Skin of body (tissue), 2 donors: Measurements from ENCODE around the gene CD164L2. TPM values are rescaled to one million over a fixed set of nuclear protein-coding genes. Genes with fewer than 3 reads are reported as not detected.

Experiments
- DNase-seq: peaks from one replicate; lab custom pipeline; 2025; lab: John Stamatoyannopoulos, UW
- total RNA-seq: library from RNA; depleted of rRNA; stranded (reverse); fragments of >200 nt; gene quantifications from one replicate; pipeline ENCODE4 v1.2.3, GENCODE V29; 2014

The CD164L2 gene
- total RNA-seq, 1 donor from 2014 or later, result 0.30 TPM

- DNase-seq, result no peak
Observed at GRCh38 chr1:27363766-27364695, 19.1 kb downstream of the CD164L2 start.

DNA sequence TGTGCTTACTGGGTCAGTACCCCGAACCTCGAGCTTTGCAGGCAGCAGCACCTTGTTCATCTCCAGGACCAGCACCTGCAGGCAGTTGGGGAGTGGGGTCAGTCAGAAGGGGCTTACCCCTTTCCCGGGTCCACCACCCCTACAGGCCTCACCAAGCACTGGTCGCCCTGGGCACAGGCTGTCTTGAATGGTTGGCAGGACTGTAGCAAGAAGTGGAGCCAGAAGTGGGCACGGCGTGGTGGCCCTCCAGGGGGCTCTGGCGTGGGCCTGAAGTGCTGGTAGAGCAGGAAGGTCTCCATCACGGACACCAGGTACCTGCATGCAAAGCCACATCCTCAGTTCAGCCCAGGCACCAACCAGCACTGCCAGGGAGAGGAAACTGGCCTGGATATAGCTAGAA, 21.6 kb downstream of the CD164L2 start:
- no peak for DNase-seq

GRCh38 chr1:27361044-27361402, 22.1 kb downstream of the CD164L2 start:
- no peak for DNase-seq

- DNase-seq, result no peak
Observed at GRCh38 chr1:27360159-27361043, 22.7 kb downstream of the CD164L2 start.

DNA sequence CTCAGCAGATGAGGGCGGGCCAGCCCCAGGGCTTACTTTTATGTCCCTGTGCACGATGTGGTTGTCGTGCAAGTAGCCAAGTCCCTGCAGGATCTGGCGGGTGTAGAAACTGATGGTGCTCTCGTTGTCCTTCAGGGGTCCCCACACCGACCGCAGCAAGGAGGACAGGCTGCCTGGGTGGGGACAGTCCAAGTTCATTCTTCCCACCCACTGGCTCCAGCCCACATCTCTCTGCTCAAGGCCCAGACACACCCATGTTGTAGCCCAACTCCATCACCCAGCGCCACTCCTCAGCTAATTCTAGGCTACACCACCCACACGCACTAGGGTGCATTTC, 23.3 kb downstream of the CD164L2 start:
- DNase-seq, result no peak

GRCh38 chr1:27358928-27359313, 24.2 kb downstream of the CD164L2 start:
- DNase-seq, result no peak

DNA sequence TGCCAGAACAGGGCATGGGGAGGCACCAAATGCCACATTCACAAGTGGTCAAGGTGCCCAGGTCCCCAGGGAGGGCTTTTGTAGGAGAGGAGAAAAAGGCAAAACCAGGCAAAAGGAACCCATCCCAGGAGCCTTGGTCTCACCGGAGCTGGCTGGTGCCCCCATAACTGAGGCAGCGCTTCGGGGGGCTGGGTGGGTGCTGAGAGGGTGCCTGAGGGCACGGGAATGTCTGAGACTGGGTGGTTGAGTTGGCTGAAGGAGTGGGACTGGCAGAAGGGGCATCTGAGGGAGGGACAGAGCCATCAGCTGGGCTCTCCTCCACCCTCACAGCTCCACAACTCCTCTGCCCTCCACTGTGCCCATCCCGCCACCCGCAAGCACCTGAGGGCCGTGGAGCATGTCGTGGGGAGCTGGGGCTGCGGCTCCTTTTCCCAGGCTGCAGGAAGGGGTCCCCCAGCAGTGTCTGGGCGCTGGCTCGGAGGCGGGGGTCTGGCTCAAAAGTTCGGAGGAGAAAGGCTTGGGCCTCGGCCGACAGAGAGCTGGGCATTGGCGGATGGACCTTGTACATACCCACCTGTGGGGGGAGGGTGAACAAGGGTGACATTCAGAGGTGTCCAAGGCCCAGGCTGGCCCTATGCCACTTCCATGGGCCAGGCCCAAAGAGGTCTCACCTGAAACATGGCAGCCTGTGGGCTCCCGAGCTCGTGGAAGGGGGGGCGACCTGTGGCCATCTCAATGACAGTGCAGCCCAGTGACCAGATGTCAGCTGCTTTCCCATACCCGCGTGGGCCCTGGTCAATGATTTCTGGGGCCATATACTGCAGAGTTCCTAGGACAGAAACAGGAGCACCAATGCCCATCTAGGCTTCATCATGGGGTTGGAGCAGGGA, 24.9 kb downstream of the CD164L2 start:
- DNase-seq, result no peak

DNA sequence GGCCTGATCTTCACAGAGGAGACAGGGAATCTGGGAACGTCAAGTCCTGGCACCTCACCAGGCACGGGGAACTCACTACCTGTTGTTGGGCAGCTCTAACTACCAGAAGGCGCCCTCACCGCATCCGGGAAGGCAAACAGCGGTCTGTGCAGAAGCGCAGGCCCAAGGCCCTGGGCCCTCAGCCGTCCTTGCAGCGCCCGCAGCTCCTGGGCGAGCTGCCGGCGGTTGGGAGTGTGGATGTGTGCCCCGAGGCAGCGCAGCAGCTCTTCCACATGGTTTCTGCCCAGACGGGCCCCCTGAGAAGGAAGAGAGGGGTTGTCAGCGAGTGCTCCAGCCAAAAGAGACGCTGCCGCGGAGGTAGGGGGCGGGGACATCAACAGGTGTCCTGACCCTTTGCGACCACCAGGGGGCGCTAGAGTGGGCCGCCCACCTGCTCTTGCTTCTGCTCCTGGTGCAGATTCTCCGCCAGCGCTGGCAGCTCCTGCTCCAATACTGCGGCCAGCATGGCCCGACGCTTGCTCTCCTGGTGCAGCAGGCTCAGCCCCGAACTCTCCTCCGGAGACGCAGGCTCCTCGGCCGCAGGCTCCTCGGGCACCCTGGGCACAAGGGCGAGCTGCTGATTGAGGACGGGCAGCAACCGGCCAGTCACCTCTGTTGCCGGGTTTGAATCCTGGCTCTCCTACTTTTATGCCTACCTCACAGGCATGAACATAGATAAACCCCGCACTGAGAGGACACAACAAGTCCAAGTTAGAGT, 25.7 kb downstream of the CD164L2 start:
- peak; percentile 19 for DNase-seq

GRCh38 chr1:27356619-27357280, 26.4 kb downstream of the CD164L2 start:
- DNase-seq, result no peak

DNA sequence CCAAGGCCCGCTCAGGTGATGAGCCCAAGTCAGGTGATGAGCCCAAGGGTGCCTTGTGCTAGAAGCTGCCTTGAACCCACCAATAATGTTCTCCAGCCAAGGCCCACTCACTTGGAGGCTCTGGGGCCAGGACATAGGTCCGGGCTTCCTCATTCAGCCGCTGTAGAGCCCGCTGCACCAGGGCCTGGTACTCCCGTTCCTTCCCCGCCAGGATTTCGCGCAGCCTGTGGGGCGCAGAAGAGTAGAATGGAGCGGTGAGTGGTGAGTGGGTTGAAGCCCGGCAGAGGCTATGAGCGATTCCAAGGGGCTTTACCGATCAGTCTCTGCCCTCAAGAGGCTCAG, 26.9 kb downstream of the CD164L2 start:
- DNase-seq, result no peak

DNA sequence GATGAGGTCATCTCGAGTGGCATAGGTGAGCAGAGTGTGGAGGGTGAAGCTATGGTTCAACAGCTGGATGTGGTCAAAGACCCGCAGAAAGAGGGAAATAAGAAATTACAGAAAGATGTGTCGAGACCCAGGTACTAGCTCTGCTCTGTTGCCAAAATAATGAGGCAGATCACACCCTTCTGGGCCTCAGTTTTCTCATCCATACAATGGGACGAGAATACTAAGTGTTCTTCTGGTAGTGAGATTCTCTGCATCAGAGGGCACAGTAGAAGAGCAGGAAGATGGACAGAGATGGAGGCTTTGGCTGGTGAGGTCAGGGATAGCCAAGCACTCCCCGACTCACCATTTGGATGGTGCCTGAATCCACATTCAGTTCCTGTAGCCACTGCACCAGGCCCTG, 27.4 kb downstream of the CD164L2 start:
- no peak for DNase-seq

DNA sequence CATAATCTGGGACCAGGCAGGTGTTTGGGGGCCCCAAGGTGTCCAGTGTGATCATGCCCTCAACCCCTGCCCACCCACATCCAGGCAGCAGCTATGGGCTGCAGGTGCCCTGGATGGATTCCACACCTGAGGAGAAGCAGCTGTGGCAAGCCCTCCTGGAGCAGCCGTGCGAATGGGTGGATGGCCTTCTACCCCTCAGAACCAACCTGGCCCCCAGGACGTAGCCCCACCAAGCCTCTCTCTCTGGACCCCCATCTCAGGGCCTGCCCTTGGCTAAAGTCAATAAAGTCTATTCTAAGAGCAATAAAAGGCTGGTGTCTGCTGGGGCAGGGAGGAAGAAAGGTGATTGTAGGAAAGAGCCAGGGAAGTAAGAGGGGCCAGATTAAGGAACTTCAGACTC, 29.5 kb downstream of the CD164L2 start:
- no peak for DNase-seq

GRCh38 chr1:27353166-27353565, 30.0 kb downstream of the CD164L2 start:
- DNase-seq, result no peak

- no peak for DNase-seq
Observed at GRCh38 chr1:27351541-27352107, 31.5 kb downstream of the CD164L2 start.

DNA sequence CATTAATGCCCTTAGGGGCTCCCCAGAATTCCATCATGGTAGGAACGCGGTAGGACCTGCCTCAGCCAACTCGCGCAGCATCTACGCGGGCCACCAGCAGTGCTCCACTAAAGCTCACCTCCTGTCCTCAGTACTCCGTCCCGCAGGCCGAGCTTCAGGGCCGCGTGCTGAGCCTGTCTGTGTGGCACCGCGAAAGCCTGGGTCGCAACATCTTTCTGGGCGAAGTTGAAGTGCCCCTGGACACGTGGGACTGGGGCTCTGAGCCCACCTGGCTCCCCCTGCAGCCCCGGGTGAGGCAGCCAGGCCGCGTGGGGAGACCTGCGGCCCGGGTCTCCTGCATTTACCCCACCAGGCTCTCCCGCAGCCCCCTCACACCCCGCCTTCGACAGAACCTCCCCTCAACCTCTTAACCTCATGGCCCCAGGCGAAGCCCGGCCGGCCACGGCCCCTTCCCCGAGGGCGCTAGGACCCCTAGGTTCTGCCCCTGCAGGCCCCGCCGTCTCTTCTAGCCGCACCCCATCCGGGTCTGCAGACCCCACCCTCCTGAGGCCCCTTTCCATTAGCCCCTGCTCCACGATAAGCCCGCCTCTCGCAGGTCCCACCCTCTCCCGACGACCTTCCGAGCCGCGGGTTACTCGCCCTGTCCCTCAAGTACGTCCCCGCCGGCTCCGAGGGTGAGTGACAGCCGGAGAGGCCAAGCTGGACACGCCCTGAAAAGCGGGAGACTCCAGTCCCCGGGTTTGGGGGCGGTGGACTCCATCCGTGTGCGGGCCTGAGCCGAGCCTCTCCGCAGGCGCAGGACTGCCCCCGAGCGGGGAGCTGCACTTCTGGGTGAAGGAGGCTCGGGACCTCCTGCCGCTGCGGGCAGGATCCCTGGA, 32.2 kb downstream of the CD164L2 start:
- peak; percentile 25 for DNase-seq

GRCh38 chr1:27349784-27350662, 33.1 kb downstream of the CD164L2 start:
- DNase-seq, result peak; percentile 31

DNA sequence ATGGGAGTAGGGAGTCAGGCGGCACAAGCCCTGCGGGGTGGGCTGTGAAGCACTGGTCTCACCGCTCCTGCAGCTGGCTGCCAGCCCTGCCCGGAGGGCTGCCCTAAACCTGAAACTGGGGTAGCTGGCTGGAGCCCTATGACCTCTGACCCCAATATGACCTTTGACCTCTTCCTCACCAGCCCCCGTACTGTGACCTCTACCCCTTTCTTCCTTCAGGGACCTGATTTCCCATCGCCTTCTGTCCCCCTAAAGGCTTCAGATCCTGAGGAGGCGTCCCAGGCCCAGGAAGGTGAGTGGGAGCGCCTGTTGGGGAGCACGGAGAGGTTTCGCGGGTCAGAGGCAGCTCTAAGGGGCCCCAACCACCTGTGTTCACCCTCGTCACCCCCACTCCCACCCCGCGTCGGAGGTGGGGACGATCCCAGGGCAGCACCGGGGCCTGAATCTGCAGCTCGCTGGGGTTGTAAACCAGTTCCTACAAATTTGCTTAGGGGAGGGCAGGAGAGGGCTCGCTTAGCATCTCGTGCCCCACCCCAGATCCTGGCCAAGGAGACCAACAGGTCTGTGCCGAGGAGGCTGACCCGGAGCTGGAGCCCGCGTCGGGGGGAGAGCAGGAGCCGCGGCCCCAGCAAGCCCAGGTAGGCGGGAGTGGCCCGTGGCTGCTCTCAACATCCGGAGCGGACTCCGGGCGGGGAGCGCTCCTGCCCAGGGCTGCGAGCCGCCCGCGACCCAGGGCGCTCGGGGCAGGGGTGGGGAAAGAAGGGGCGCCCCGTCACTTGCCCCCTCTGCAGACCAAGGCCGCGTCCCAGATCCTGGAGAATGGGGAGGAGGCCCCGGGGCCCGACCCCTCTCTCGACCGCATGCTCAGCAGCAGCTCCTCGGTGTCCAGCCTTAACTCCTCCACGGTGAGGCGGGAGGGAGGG, 34.0 kb downstream of the CD164L2 start:
- DNase-seq, result no peak
